ENCODE data around the gene PKHD1. TPM values are rescaled to one million over a fixed set of nuclear protein-coding genes. Genes with fewer than 3 reads are reported as not detected.

Gene PKHD1
- total and polyA plus RNA-seq, 2 of the 8 experiments (the other 6 are each of a cell fraction or from before 2014, with no cell fraction given), result 0.06 to 0.09 TPM

GRCh38 chr6:52127957-52128356 is 40.5 kb upstream of the PKHD1 start:
- Histone ChIP-seq H3K9ac (replicated peaks in 1 of 4; ENCODE audit: extremely low read depth in 1 of 4, low read depth in 3 of 4, low read length in 3 of 4) (no peak overlapping the region), H3K4me2 (ENCODE audit: insufficient read depth in 1 of 2, low read depth in 2 of 2, low read length in 2 of 2) (no peak overlapping the region), H3K18ac (ENCODE audit: extremely low read depth, low read length) (no peak overlapping the region), H3K4ac (replicated peaks; ENCODE audit: insufficient read length, low read depth, low read length) (no peak overlapping the region), H3K23ac (ENCODE audit: insufficient read length) (no peak overlapping the region), H3K23me2 (ENCODE audit: low read depth, low read length) (no peaks in the 10 kb centered on the region), H3K79me1 (ENCODE audit: low read depth, low read length) (no peaks in the 10 kb centered on the region), H3K56ac (replicated peaks; ENCODE audit: insufficient read length, low read depth, low read length) (no peak overlapping the region), H3K9me3 (ENCODE audit: insufficient read depth in 2 of 2, low read depth in 1 of 2, low read length in 1 of 2) (no peaks in the 10 kb centered on the region), H2BK15ac (ENCODE audit: low read length) (no peak overlapping the region), H2BK5ac (ENCODE audit: low read depth, low read length) (no peak overlapping the region), H2AK5ac (ENCODE audit: low read depth, low read length) (no peak overlapping the region), H3K79me2 (ENCODE audit: control insufficient read depth in 1 of 2, insufficient read depth in 2 of 2, low read length in 2 of 2) (no peaks in the 10 kb centered on the region), H3K14ac (ENCODE audit: insufficient read length) (no peak overlapping the region), H2BK12ac (ENCODE audit: low read depth, low read length) (no peak overlapping the region), H3K27me3 (replicated peaks in 1 of 4; ENCODE audit: control insufficient read depth in 3 of 4, extremely low read depth in 1 of 4, insufficient read depth in 3 of 4, low read length in 3 of 4) (no peaks in the 10 kb centered on the region), H3K36me3 (ENCODE audit: control insufficient read depth in 2 of 4, insufficient read depth in 4 of 4, low read length in 3 of 4) (no peaks in the 10 kb centered on the region; a peak in 1 of 8 replicates), H2BK120ac (replicated peaks; ENCODE audit: low read depth, low read length) (no peak overlapping the region), H4K8ac (ENCODE audit: extremely low read depth, insufficient read depth, low read length) (no peak overlapping the region), H3K4me3 (ENCODE audit: extremely low read depth in 1 of 4, insufficient read depth in 2 of 4, low read depth in 3 of 4, low read length in 4 of 4) (no peak overlapping the region), H3K4me1 (replicated peaks in 1 of 4; ENCODE audit: control insufficient read depth in 3 of 4, insufficient read depth in 4 of 4, low read length in 3 of 4) (no peaks in the 10 kb centered on the region), H4K91ac (replicated peaks; ENCODE audit: insufficient read length, low read length) (no peak overlapping the region), H2AFZ (ENCODE audit: low read length) (no peak overlapping the region), H4K5ac (ENCODE audit: insufficient read length, low read depth, low read length) (no peak overlapping the region), H4K20me1 (replicated peaks in 1 of 2; ENCODE audit: control insufficient read depth in 1 of 2, insufficient read depth in 2 of 2, low read length in 2 of 2) (no peaks in the 10 kb centered on the region), H2BK20ac (ENCODE audit: low read length) (no peak overlapping the region), H3K27ac (ENCODE audit: low read depth, low read length) (no peak overlapping the region)
- ChIA-PET POLR2A (ENCODE audit: partially characterized antibody) (no interaction called here), CTCF (ENCODE audit: partially characterized antibody) (interaction anchor here (1.5 kb wide), 1 partner anchor 9 kb away, joined by 5 read pairs; no protein-coding TSS in a partner anchor)
- 68% methylated on average over 4 of the region's 4 CpGs; no CpG with 5 or more reads in 1 of the 2 experiments for WGBS, 2 experiments (ENCODE audit: extremely low coverage in 1 of 2, insufficient coverage in 1 of 2, insufficient read length in 1 of 2, insufficient replicate concordance in 2 of 2, low coverage in 1 of 2, low lambda C conversion rate in 2 of 2, missing lambda C conversion rate in 1 of 2)
- FAIRE-seq (no peak), DNase-seq (ENCODE audit: low read depth in 1 of 2, low spot score in 2 of 2) (no peak)
- no peak for TF ChIP-seq BRCA1 (IDR thresholded peaks at IDR 0.05; ENCODE audit: low read depth, low read length)
- TF ChIP-seq RXRA (IDR thresholded peaks at IDR 0.05; ENCODE audit: insufficient read depth, low read depth, low read length), result no peak
- TF ChIP-seq PHF8 (conservative IDR thresholded peaks at IDR 0.05; ENCODE audit: low read depth, low read length), result no peak
- TF ChIP-seq SRF (IDR thresholded peaks at IDR 0.05; ENCODE audit: low read depth, low read length), result no peak
- TF ChIP-seq NANOG (IDR thresholded peaks at IDR 0.05; ENCODE audit: insufficient read depth, low read depth, low read length, poor library complexity, severe bottlenecking), result no peak
- no peak for TF ChIP-seq ATF3 (IDR thresholded peaks at IDR 0.05; ENCODE audit: insufficient read depth, low read depth, low read length)
- no peak for TF ChIP-seq SIRT6 (IDR thresholded peaks at IDR 0.05; ENCODE audit: low read length)
- no peak for TF ChIP-seq SUZ12 (IDR thresholded peaks at IDR 0.05; ENCODE audit: low read length)
- no peak for TF ChIP-seq HDAC6 (IDR thresholded peaks at IDR 0.05; ENCODE audit: low read depth, low read length)

Measured in H1 (cell line).